HepG2 (cell line): ENCODE measurements around the gene UBA6. TPM values are rescaled to one million over a fixed set of nuclear protein-coding genes. Genes with fewer than 3 reads are reported as not detected.

Experiments
- BCL6 ChIP-seq: IDR thresholded peaks from 2 replicates; pipeline ENCODE4 v1.6.1; 2016; ENCODE audit warnings: missing genetic modification reagents, missing compliant biosample characterization
- FOXJ3 ChIP-seq: sonication (generic); formaldehyde crosslinking; IDR thresholded peaks from 2 replicates; pipeline ENCODE4 v1.4.0; 2020; ENCODE audit warnings: missing genetic modification reagents, mild to moderate bottlenecking, borderline replicate concordance
- HIC2 ChIP-seq: sonication (generic); formaldehyde crosslinking; IDR thresholded peaks from 2 replicates; pipeline ENCODE4 v1.9.0; 2022; ENCODE audit warnings: low read depth, missing genetic modification reagents
- HOXA3 ChIP-seq: sonication (generic); formaldehyde crosslinking; IDR thresholded peaks from 2 replicates; pipeline ENCODE4 v1.5.0; 2020; ENCODE audit warnings: missing genetic modification reagents
- MAFF ChIP-seq: IDR thresholded peaks from 2 replicates; pipeline ENCODE4 v1.6.1; 2011; ENCODE audit warnings: low read depth, low read length, improper control_type of control experiment
- PRDM10 ChIP-seq: sonication (generic); formaldehyde crosslinking; IDR thresholded peaks from 2 replicates; pipeline ENCODE4 v1.4.0; 2020; ENCODE audit warnings: low read depth, missing genetic modification reagents
- SP5 ChIP-seq: IDR thresholded peaks from 2 replicates; pipeline ENCODE4 v1.6.1; 2016; ENCODE audit warnings: low read depth, borderline replicate concordance
- ZBTB37 ChIP-seq: sonication (generic); formaldehyde crosslinking; IDR thresholded peaks from 2 replicates; pipeline ENCODE4 v1.4.0; 2020; ENCODE audit warnings: mild to moderate bottlenecking, missing genetic modification reagents
- ZFY ChIP-seq: sonication (generic); formaldehyde crosslinking; IDR thresholded peaks from 2 replicates; pipeline ENCODE4 v1.4.0; 2020; ENCODE audit warnings: missing genetic modification reagents
- ZNF501 ChIP-seq: sonication (generic); formaldehyde crosslinking; IDR thresholded peaks from 2 replicates; pipeline ENCODE4 v1.5.1; 2020; ENCODE audit warnings: mild to moderate bottlenecking, moderate library complexity, missing genetic modification reagents
- ZNF512B ChIP-seq: sonication (generic); formaldehyde crosslinking; IDR thresholded peaks from 2 replicates; pipeline ENCODE4 v1.5.1; 2020; ENCODE audit warnings: missing genetic modification reagents, mild to moderate bottlenecking, borderline replicate concordance
- ZNF619 ChIP-seq: sonication (generic); formaldehyde crosslinking; IDR thresholded peaks from 2 replicates; pipeline ENCODE4 v1.4.0; 2020; ENCODE audit warnings: mild to moderate bottlenecking, missing genetic modification reagents
- ZNF687 ChIP-seq: sonication (generic); formaldehyde crosslinking; IDR thresholded peaks from 2 replicates; pipeline ENCODE4 v1.5.1; 2020; ENCODE audit warnings: mild to moderate bottlenecking, missing genetic modification reagents, moderate library complexity
- ZSCAN21 ChIP-seq: sonication (generic); formaldehyde crosslinking; IDR thresholded peaks from 2 replicates; pipeline ENCODE4 v1.8.0; 2022; ENCODE audit warnings: mild to moderate bottlenecking, missing genetic modification reagents, moderate library complexity, borderline replicate concordance
- polyA plus RNA-seq, 8 experiments: library from polyadenylated mRNA; depleted of rRNA in 3 of 8; stranded (reverse) in 7 of 8; unstranded in 1 of 8; fragments of >200 nt; fragmentation: Illumina TruSeq in 4 of 8; extraction: Trizol in 4 of 8; gene quantifications; 2 replicates each; pipeline versions ENCODE4 v1.2.1 to v1.2.3, GENCODE V29; 2011 to 2016; ENCODE audit warnings: low read depth in 4 of 8, missing spikeins in 1 of 8, mixed read lengths in 1 of 8; ENCODE audit not compliant: insufficient read depth in 1 of 8
- total RNA-seq, 5 experiments: library from RNA; depleted of rRNA; stranded (reverse); fragments of >200 nt; fragmentation: Illumina TruSeq; extraction: Trizol; gene quantifications; 2 replicates each; pipeline ENCODE4 v1.2.3, GENCODE V29; 2016; ENCODE audit warnings: low read depth in 1 of 5

UBA6 gene
- total and polyA plus RNA-seq, 2 of the 13 experiments (the other 11 are each of a cell fraction or from before 2014, with no cell fraction given) = 33.3 to 75.4 TPM

GRCh38 chr4:67700738-67701516 lies at the start of gene UBA6 (continued):
- TF ChIP-seq HIC2 (CRISPR knock-in tag) (no peak), ZNF619 (CRISPR knock-in tag) (no peak; the same call in 1 of the 2 replicates), ZSCAN21 (peak; percentile 70; the same call in 1 of the 2 replicates), HOXA3 (CRISPR knock-in tag) (peak; percentile 89), SP5 (CRISPR knock-in tag) (peak; percentile 88), ZNF501 (peak; percentile 87), ZBTB37 (CRISPR knock-in tag) (no peak), BCL6 (peak; percentile 55), ZNF687 (peak; percentile 87), PRDM10 (CRISPR knock-in tag) (0 out of 2 replicates have a peak, but pooled peaks have one; percentile 59), MAFF (no peak), FOXJ3 (CRISPR knock-in tag) (peak; percentile 84; the same call in 1 of the 2 replicates), ZFY (CRISPR knock-in tag) (peak; percentile 83), ZNF512B (CRISPR knock-in tag) (no peak)
